GM15510 (cell line): ENCODE measurements around the gene CPLX1.

Source experiments
- POLR2A ChIP-seq: IDR thresholded peaks from 3 replicates; pipeline ENCODE4 v1.6.1; 2011; ENCODE audit warnings: borderline replicate concordance; ENCODE audit not compliant: insufficient read length; ENCODE audit errors: extremely low read depth

CPLX1 gene

DNA sequence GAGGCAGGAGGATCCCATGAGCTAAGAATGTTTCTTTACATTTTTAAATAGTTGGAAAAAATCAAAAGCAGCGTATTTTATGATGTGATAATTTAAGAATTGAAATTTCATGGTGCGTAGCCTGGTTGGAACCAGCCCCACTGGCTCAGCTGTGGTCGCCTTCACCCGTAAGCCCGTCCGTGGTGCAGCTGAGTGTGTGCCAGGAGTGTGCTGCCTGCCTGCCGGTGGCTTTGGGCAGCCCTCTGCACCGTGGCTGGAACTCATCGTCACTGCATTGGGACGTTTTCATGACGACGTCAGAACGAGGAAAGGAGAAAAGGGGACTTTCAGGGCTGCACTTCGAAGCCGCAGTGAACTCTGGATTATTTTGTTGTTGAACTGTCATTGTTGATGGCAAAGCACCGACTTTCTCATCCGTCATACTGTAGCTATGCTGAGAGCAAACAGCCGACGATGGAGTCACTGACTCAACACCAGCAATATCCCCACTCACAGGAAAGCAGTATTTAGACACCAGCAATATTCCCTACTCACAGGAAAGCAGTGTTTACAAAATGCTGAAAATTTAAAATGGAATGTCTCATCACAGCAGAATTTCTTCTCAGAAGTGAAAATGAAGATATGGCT is 85.2 kb downstream of the CPLX1 start:
- no peak for TF ChIP-seq POLR2A

DNA sequence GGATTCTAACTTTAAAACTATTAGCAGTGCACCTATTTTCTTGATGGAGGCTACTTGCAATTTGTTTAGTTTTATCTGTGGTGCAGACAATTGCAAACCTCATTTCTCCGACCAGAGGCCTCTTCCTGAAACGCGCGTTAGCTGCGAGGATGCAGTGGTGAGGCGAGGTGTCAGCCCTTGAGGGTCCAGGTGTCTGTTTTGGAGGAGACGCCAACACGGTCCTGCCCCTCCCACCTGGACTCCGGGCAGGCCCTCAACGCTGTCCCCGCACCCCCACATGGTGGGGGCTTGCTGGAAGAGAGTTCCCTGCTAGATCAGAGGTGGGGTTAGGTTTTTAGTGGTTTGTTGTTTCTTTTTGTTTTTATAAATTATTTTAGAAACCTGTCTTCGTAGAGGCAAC is 85.9 kb downstream of the CPLX1 start:
- no peak for TF ChIP-seq POLR2A

DNA sequence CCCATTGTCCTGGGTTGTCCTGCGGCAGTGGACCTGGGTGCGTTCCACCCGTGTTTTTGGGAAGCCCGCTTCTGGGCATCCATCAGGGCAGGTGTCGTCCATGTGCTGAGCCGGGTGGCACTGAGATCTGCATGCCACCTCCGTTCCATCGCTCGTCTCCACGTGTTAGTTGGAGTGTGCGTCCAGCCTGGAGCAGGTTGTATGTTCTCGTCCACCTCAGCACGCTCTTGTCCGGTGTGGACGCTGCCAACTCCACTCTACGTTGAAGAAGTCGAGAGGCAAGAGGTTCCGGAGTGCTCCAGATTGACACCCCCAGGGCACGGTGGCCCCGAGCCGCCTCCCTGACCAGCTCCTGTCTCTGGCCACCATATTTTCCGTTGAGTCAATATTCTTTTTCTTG is 86.4 kb downstream of the CPLX1 start:
- TF ChIP-seq POLR2A = no peak

DNA sequence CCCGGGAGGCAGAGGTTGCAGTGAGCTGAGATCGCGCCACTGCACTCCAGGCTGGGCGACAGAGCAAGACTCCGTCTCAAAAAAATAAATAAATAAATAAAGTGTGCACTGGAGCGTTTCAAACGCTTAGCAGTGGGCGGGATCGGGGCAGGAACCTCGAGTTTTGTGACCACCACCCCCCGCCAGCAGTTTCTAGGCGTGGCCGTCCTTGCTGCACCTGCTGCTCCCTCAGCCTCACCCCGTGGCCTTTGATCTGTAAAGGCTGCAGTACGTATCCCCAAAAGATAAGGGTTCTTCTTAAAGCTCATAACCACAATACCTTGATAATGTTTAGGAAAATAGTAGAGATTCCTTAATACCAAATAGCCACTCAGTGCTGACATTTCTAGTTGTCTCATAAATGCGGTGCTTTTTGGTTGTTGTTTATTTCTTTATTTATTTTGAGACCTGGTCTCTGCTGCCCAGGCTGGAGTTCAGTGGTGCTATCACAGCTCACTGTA is 87.1 kb downstream of the CPLX1 start:
- TF ChIP-seq POLR2A = no peak

DNA sequence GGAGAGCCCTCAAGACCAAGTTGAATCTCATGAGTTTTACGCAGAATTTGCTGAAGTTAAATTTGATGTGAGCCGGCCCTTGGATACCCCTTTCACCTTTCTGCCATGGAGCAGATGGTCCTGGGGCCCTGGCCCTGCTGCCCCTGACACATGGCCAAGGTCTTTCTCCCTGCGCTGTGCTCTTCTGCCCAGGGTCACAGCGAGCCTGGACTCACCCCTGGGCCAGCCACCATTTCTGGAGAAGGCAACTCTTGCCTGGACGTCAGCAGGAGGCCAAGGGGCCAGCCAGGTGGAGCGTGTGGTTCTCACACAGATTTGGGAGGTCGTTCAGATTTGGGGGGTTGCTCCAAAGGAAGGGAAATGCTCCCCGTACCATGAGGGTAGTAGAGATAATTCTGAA is 90.3 kb downstream of the CPLX1 start:
- TF ChIP-seq POLR2A = no peak
